OCI-LY1 (cell line): ENCODE measurements around the gene PLTP.
A peak's percentile ranks its signal among the peaks of the same experiment; 100 is the strongest.

Experiments
- H2AFZ ChIP-seq: fragments of 200-600 bp; sonication (generic), shearing (Covaris generic); 2 replicates; pipeline ENCODE4 v1.6.0; 2014; ENCODE audit warnings: antibody characterized with exemption, mild to moderate bottlenecking, low read length
- H3F3A ChIP-seq: fragments of 200-600 bp; sonication (generic), shearing (Covaris generic); 2 replicates; pipeline ENCODE4 v1.6.0; 2014; ENCODE audit warnings: mild to moderate bottlenecking, antibody characterized with exemption, low read length, moderate library complexity; ENCODE audit not compliant: insufficient read depth
- H3K27ac ChIP-seq: fragments of 200-600 bp; sonication (generic); 2 replicates; pipeline ENCODE4 v1.5.1; 2014; ENCODE audit warnings: low read length, mixed run types, mild to moderate bottlenecking, low read depth; ENCODE audit not compliant: poor library complexity, severe bottlenecking
- H3K27me3 ChIP-seq: fragments of 200-600 bp; sonication (generic); 2 replicates; pipeline ENCODE4 v1.6.0; 2014; ENCODE audit warnings: antibody characterized with exemption, mild to moderate bottlenecking, low read length, moderate library complexity; ENCODE audit not compliant: insufficient read depth
- H3K36me3 ChIP-seq: fragments of 200-600 bp; sonication (generic); 2 replicates; pipeline ENCODE4 v1.6.1; 2014; ENCODE audit warnings: mild to moderate bottlenecking, antibody characterized with exemption, low read length, moderate library complexity, mixed read lengths; ENCODE audit not compliant: insufficient read depth
- H3K4me1 ChIP-seq: fragments of 200-600 bp; sonication (generic); 2 replicates; pipeline ENCODE4 v1.5.1; 2014; ENCODE audit warnings: mild to moderate bottlenecking, low read length, moderate library complexity; ENCODE audit not compliant: insufficient read depth, severe bottlenecking
- H3K4me2 ChIP-seq: fragments of 200-600 bp; sonication (generic), shearing (Covaris generic); 2 replicates; pipeline ENCODE4 v1.6.1; 2014; ENCODE audit warnings: low read length
- H3K4me3 ChIP-seq: fragments of 200-600 bp; sonication (generic); 2 replicates; pipeline ENCODE4 v1.5.1; 2014; ENCODE audit warnings: low read length, low read depth, mild to moderate bottlenecking, mixed read lengths; ENCODE audit not compliant: poor library complexity, severe bottlenecking
- H3K79me2 ChIP-seq: fragments of 200-600 bp; shearing (Covaris generic); 2 replicates; pipeline ENCODE4 v1.6.1; 2016; ENCODE audit warnings: mixed run types, low read length, mixed read lengths; ENCODE audit not compliant: insufficient read depth
- H3K9ac ChIP-seq: fragments of 200-600 bp; sonication (generic), shearing (Covaris generic); 2 replicates; pipeline ENCODE4 v1.6.1; 2014; ENCODE audit warnings: mild to moderate bottlenecking, low read length, mixed read lengths
- H3K9me2 ChIP-seq: fragments of 200-600 bp; sonication (generic), shearing (Covaris generic); 2 replicates; pipeline ENCODE4 v1.6.1; 2014; ENCODE audit warnings: low read depth, mild to moderate bottlenecking, low read length, mixed read lengths
- H3K9me3 ChIP-seq: fragments of 200-600 bp; shearing (Covaris generic); 2 replicates; pipeline ENCODE4 v1.6.1; 2014; ENCODE audit warnings: low read length, mixed read lengths
- H4K20me1 ChIP-seq: fragments of 200-600 bp; sonication (generic), shearing (Covaris generic); 2 replicates; pipeline ENCODE4 v1.6.0; 2016; ENCODE audit warnings: mild to moderate bottlenecking, low read length; ENCODE audit not compliant: insufficient read depth
- EZH2 ChIP-seq: fragments of 200-600 bp; sonication (generic), shearing (Covaris generic); IDR thresholded peaks from 2 replicates; pipeline ENCODE4 v1.8.0; 2017; ENCODE audit warnings: borderline replicate concordance, mixed run types, mild to moderate bottlenecking, antibody characterized with exemption, low read length, moderate library complexity, mixed read lengths
- TF ChIP-seq, protein P1 (sequence below): fragments of 200-600 bp; sonication (generic), shearing (Covaris generic); IDR thresholded peaks from 2 replicates; pipeline ENCODE4 v1.5.1; 2017; ENCODE audit warnings: mild to moderate bottlenecking, antibody characterized with exemption, low read length, moderate library complexity, mixed read lengths

PLTP gene

DNA sequence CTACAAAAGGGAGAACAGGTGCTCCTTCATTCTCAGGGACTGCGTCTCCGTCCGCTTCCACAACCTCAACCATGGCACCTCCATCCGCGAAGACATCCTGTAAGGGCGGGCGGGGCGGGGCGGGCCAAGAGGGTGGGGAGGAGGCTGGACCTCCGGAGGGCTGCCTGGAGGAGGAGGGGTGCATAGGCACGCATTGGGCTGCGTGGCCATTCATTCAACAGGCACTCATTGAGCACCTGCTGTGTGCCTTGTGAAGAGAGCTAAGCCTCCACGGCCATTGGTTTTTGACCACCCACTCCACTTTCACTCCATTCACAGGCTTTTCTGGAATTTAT, 54.1 kb downstream of the PLTP start:
- Histone ChIP-seq H3K4me2 (peak overlapping the region; percentile 79), H3F3A (no peaks in the 10 kb centered on the region), H3K4me1 (peaks cover 41% of the 10 kb centered on the region), H3K9ac (peak overlapping the region; percentile 73), H3K36me3 (peaks cover 8% of the 10 kb centered on the region; the same call in 1 of the 2 replicates), H4K20me1 (no peaks in the 10 kb centered on the region), H3K27ac (peak overlapping the region; percentile 77), H3K4me3 (peak overlapping the region; percentile 84), H3K9me3 (no peaks in the 10 kb centered on the region), H3K9me2 (no peaks in the 10 kb centered on the region), H2AFZ (no peak overlapping the region), H3K27me3 (no peaks in the 10 kb centered on the region), H3K79me2 (peaks cover 7% of the 10 kb centered on the region; the same call in 1 of the 2 replicates)
- TF ChIP-seq, protein P1, sequence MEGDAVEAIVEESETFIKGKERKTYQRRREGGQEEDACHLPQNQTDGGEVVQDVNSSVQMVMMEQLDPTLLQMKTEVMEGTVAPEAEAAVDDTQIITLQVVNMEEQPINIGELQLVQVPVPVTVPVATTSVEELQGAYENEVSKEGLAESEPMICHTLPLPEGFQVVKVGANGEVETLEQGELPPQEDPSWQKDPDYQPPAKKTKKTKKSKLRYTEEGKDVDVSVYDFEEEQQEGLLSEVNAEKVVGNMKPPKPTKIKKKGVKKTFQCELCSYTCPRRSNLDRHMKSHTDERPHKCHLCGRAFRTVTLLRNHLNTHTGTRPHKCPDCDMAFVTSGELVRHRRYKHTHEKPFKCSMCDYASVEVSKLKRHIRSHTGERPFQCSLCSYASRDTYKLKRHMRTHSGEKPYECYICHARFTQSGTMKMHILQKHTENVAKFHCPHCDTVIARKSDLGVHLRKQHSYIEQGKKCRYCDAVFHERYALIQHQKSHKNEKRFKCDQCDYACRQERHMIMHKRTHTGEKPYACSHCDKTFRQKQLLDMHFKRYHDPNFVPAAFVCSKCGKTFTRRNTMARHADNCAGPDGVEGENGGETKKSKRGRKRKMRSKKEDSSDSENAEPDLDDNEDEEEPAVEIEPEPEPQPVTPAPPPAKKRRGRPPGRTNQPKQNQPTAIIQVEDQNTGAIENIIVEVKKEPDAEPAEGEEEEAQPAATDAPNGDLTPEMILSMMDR = no peak
- TF ChIP-seq EZH2 = no peak

GRCh38 chr20:45857114-45857881, 54.7 kb downstream of the PLTP start, which contains the start of the genes ACOT8 and ZSWIM3:
Gene ACOT8 (minus strand): TSS chr20:45857392. CDS start chr20:45857315, 77 bp downstream.
Gene ZSWIM3 (plus strand): TSS chr20:45857614. CDS start chr20:45857826, 212 bp downstream.
- Histone ChIP-seq H3K4me3 (peak within 1 kb of the TSS; percentile 84), H3K9me3 (no peaks in the 10 kb centered on the region), H3F3A (no peaks in the 10 kb centered on the region), H3K4me1 (peaks cover 41% of the 10 kb centered on the region), H3K9me2 (no peaks in the 10 kb centered on the region), H2AFZ (no peak within 1 kb of the TSS), H3K9ac (peak within 1 kb of the TSS; percentile 83), H3K27me3 (no peaks in the 10 kb centered on the region), H3K4me2 (peak within 1 kb of the TSS; percentile 85), H3K27ac (peak within 1 kb of the TSS; percentile 77), H3K36me3 (peaks cover 8% of the 10 kb centered on the region; the same call in 1 of the 2 replicates), H4K20me1 (no peaks in the 10 kb centered on the region), H3K79me2 (peaks cover 7% of the 10 kb centered on the region; the same call in 1 of the 2 replicates)
- TF ChIP-seq EZH2 = no peak
- TF ChIP-seq, protein P1 = no peak

DNA sequence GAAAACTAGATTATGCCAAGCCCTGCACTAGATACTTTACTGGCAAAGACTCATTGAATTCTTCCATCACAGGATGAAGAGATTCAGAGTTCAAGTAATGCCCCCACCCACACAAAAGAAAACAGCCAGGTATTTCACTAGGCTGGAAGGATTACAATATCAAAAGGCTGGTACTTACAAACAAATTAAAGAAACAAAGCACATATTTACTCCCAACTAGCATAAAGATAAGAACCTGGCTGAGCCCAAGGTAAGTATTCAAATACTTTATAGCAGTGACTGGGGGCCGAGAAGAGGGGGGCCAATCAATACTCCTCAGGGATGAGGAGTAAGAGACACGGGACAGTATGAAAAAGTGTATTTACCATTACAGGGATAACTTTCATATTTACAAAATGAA, 58.5 kb downstream of the PLTP start:
- Histone ChIP-seq H3K4me2 (no peak overlapping the region), H3K9ac (no peak overlapping the region)

More for the DNA sequence above, 58.5 kb downstream of the PLTP start:
- H3K4me3 ChIP-seq = no peak overlapping the region
- no peak overlapping the region for H3K27ac ChIP-seq
- TF ChIP-seq, protein P1 = no peak
- no peak for TF ChIP-seq EZH2
- H3K79me2 ChIP-seq = peaks cover 7% of the 10 kb centered on the region; the same call in 1 of the 2 replicates
- no peak overlapping the region for H2AFZ ChIP-seq
- peaks cover 15% of the 10 kb centered on the region; the same call in 1 of the 2 replicates for H3K36me3 ChIP-seq
- no peaks in the 10 kb centered on the region for H4K20me1 ChIP-seq
- peaks cover 17% of the 10 kb centered on the region for H3K4me1 ChIP-seq
- H3K27me3 ChIP-seq = no peaks in the 10 kb centered on the region
- no peaks in the 10 kb centered on the region for H3K9me3 ChIP-seq
- H3K9me2 ChIP-seq = no peaks in the 10 kb centered on the region
- no peaks in the 10 kb centered on the region for H3F3A ChIP-seq
